ENCODE data around the gene SERPINA4. TPM values are rescaled to one million over a fixed set of nuclear protein-coding genes. Genes with fewer than 3 reads are reported as not detected.

The SERPINA4 gene
- total and polyA plus RNA-seq, 2 donors (not counting 3 experiments of a cell fraction or from before 2014, with no cell fraction given) = not detected

- POLR2A ChIA-PET = no interaction called here
- Histone ChIP-seq H3K79me2 (ENCODE audit: control insufficient read depth, insufficient read depth, low read length) (no peaks in the 10 kb centered on the region), H4K20me1 (replicated peaks; ENCODE audit: control insufficient read depth, extremely low read depth, insufficient read depth, low read length) (no peaks in the 10 kb centered on the region), H3K4me1 (ENCODE audit: control insufficient read depth, extremely low read depth, insufficient read depth, low read length) (peaks cover 27% of the 10 kb centered on the region), H3K9ac (replicated peaks; ENCODE audit: extremely low read depth, insufficient read depth, low read length) (no peak overlapping the region), H2AFZ (ENCODE audit: low read depth, low read length) (no peak overlapping the region), H3K9me1 (replicated peaks; ENCODE audit: control insufficient read depth, extremely low read depth, insufficient read depth, low read length) (no peaks in the 10 kb centered on the region), H3K27ac (ENCODE audit: insufficient read depth, low read depth, low read length) (no peak overlapping the region), H3K36me3 (ENCODE audit: control insufficient read depth in 2 of 2, extremely low read depth in 1 of 2, insufficient read depth in 2 of 2, low read length in 2 of 2) (no peaks in the 10 kb centered on the region), H3K4me3 (replicated peaks in 1 of 3; ENCODE audit: insufficient read depth in 1 of 3, low read depth in 1 of 3, low read length in 3 of 3) (no peak overlapping the region), H3K4me2 (ENCODE audit: insufficient read depth, low read length) (no peak overlapping the region), H3K9me3 (replicated peaks; ENCODE audit: control insufficient read depth, insufficient read depth, low read length) (no peaks in the 10 kb centered on the region), H3K27me3 (ENCODE audit: control insufficient read depth in 2 of 2, insufficient read depth in 2 of 2, low read length in 2 of 2) (no peaks in the 10 kb centered on the region)
- FAIRE-seq (no peak), DNase-seq (ENCODE audit: low read depth, low spot score) (no peak)
- CTCF ChIA-PET = no interaction called here
- intact Hi-C loops (cut with micrococcal nuclease) = no loop called here
- TF ChIP-seq GATA2 (IDR thresholded peaks at IDR 0.05; ENCODE audit: insufficient read depth, insufficient read length, low read depth, low read length) = no peak
- TF ChIP-seq, protein P1, sequence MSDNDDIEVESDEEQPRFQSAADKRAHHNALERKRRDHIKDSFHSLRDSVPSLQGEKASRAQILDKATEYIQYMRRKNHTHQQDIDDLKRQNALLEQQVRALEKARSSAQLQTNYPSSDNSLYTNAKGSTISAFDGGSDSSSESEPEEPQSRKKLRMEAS (IDR thresholded peaks at IDR 0.05; ENCODE audit: insufficient read depth, insufficient read length) = no peak
- no peak for TF ChIP-seq JUN (IDR thresholded peaks at IDR 0.05; ENCODE audit: borderline replicate concordance, insufficient read depth, insufficient read length, low read depth)
- TF ChIP-seq EZH2 (IDR thresholded peaks at IDR 0.05; ENCODE audit: borderline replicate concordance, low read depth, low read length, severe bottlenecking) = no peak
- TF ChIP-seq FOS (IDR thresholded peaks at IDR 0.05; ENCODE audit: borderline replicate concordance, insufficient read depth, low read length) = no peak
- TF ChIP-seq POLR2AphosphoS5 (IDR thresholded peaks at IDR 0.05; ENCODE audit: insufficient read depth, low read depth, low read length) = no peak
- TF ChIP-seq, protein P2, sequence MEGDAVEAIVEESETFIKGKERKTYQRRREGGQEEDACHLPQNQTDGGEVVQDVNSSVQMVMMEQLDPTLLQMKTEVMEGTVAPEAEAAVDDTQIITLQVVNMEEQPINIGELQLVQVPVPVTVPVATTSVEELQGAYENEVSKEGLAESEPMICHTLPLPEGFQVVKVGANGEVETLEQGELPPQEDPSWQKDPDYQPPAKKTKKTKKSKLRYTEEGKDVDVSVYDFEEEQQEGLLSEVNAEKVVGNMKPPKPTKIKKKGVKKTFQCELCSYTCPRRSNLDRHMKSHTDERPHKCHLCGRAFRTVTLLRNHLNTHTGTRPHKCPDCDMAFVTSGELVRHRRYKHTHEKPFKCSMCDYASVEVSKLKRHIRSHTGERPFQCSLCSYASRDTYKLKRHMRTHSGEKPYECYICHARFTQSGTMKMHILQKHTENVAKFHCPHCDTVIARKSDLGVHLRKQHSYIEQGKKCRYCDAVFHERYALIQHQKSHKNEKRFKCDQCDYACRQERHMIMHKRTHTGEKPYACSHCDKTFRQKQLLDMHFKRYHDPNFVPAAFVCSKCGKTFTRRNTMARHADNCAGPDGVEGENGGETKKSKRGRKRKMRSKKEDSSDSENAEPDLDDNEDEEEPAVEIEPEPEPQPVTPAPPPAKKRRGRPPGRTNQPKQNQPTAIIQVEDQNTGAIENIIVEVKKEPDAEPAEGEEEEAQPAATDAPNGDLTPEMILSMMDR (IDR thresholded peaks at IDR 0.05; ENCODE audit: extremely low read depth in 1 of 2, insufficient read depth in 1 of 2, low read depth in 1 of 2, low read length in 2 of 2) = no peak
- TF ChIP-seq MYC (IDR thresholded peaks at IDR 0.05; ENCODE audit: low read depth, low read length) = no peak
- TF ChIP-seq POLR2A (IDR thresholded peaks at IDR 0.05; ENCODE audit: low read depth, low read length) = no peak
- no TSS peak for BruUV-seq (replicated peaks)
- dilution Hi-C loops (cut with MboI; ENCODE audit: extremely low pct_ligation_motif_present, low sequenced_read_pairs) = no loop called here
Observed at GRCh38 chr14:94596361-94596760, 35.1 kb downstream of the SERPINA4 start.

All from endothelial cell of umbilical vein (primary cell).